ENCODE data around the gene FAM98A. TPM values are rescaled to one million over a fixed set of nuclear protein-coding genes. Genes with fewer than 3 reads are reported as not detected.

Gene FAM98A
- total RNA-seq (2021): 65.0 and 70.9 TPM in 2 replicates
- long read RNA-seq, transcript FAM98A-201 (8 exons, 2,816 nt): major isoform, 134 of 156 reads
- long read RNA-seq, partial matches to known transcripts: 8 of 156 reads
- long read RNA-seq, other reads (novel, unspliced or antisense): 4 of 156 reads

- H4K91ac ChIP-seq (ENCODE audit: insufficient read length, low read depth, low read length): no peak within 1 kb of the TSS
- Mint-ChIP-seq H3K36me3 (ENCODE audit: insufficient read depth in 1 of 3, low read depth in 3 of 3) (peaks cover 8 to 11% (median 9%) of the 10 kb centered on the region in 3 experiments; a peak in 6 of 7 replicates), H3K4me3 (peak within 1 kb of the TSS; percentile 96 to 98), H3K4me1 (peaks cover 39 to 43% of the 10 kb centered on the region in 2 experiments), H3K27me3 (ENCODE audit: low read depth) (no peaks in the 10 kb centered on the region), H3K9me3 (no peaks in the 10 kb centered on the region; a peak in 1 of 5 replicates), H3K27ac (peak within 1 kb of the TSS; percentile 93 to 99 (median 98))
- H3K14ac ChIP-seq (ENCODE audit: insufficient read depth, low read length): no peak within 1 kb of the TSS
- no peak; the same call in 2 of the 3 replicates for TF ChIP-seq CTCF (conservative IDR thresholded peaks at IDR 0.05)
- H3K4ac ChIP-seq (ENCODE audit: low read depth, low read length): no peak within 1 kb of the TSS
- H3K18ac ChIP-seq (ENCODE audit: insufficient read length, low read depth, low read length): peak within 1 kb of the TSS; percentile 35
- no peaks in the 10 kb centered on the region for H3K9me3 ChIP-seq (ENCODE audit: control insufficient read depth, low read depth, low read length)
- no peak within 1 kb of the TSS for H3K23ac ChIP-seq (ENCODE audit: insufficient read length, low read depth, low read length)
- peak; percentile 98 for DNase-seq
- no peak within 1 kb of the TSS for H2BK15ac ChIP-seq (ENCODE audit: low read depth, low read length)
- H3K23me2 ChIP-seq (ENCODE audit: insufficient read length, low read depth, low read length, poor library complexity, severe bottlenecking): peaks cover 11% of the 10 kb centered on the region
- peaks cover 7% of the 10 kb centered on the region; the same call in 1 of the 2 replicates for H3K79me2 ChIP-seq (ENCODE audit: insufficient read depth, low read length)
- no peak within 1 kb of the TSS for H2BK120ac ChIP-seq (ENCODE audit: low read depth, low read length, poor library complexity, severe bottlenecking)
- no peak within 1 kb of the TSS for H2AK5ac ChIP-seq (ENCODE audit: insufficient read length, low read length)
- H2BK5ac ChIP-seq (ENCODE audit: insufficient read length, low read length): no peak within 1 kb of the TSS
- peaks cover 2% of the 10 kb centered on the region for H3K79me1 ChIP-seq (ENCODE audit: insufficient read depth, low read depth, low read length, poor library complexity, severe bottlenecking)
- no peaks in the 10 kb centered on the region for H3K27me3 ChIP-seq (ENCODE audit: insufficient read depth, low read length)
- H4K8ac ChIP-seq (replicated peaks; ENCODE audit: insufficient read length, low read depth, low read length): no peak within 1 kb of the TSS
- H3T11ph ChIP-seq (ENCODE audit: low read length): no peak within 1 kb of the TSS
- no peak within 1 kb of the TSS for H3K56ac ChIP-seq (ENCODE audit: insufficient read length, low read depth, low read length)
- H2BK20ac ChIP-seq (ENCODE audit: low read depth, low read length, poor library complexity, severe bottlenecking): no peak within 1 kb of the TSS
- peaks cover 3% of the 10 kb centered on the region; the same call in 1 of the 2 replicates for H3K4me1 ChIP-seq (ENCODE audit: insufficient read depth, low read length)
- no peaks in the 10 kb centered on the region for H4K20me1 ChIP-seq (ENCODE audit: control insufficient read depth, insufficient read depth, insufficient read length)
- WGBS (ENCODE audit: extremely low coverage, insufficient read length, low lambda C conversion rate): no CpG with 5 or more reads among the region's 56 CpGs
- H3K27ac ChIP-seq (ENCODE audit: insufficient read length, low read depth, low read length): no peak within 1 kb of the TSS
- peak within 1 kb of the TSS; percentile 64 for H3K9ac ChIP-seq (ENCODE audit: extremely low read depth, insufficient read length, low read length)
- H2AFZ ChIP-seq (ENCODE audit: low read length): no peak within 1 kb of the TSS
- H4K5ac ChIP-seq (ENCODE audit: insufficient read length, low read depth, low read length): no peak within 1 kb of the TSS
- H2BK12ac ChIP-seq (ENCODE audit: insufficient read length, low read depth, low read length): no peak within 1 kb of the TSS
- peak within 1 kb of the TSS; percentile 91 for H3K4me2 ChIP-seq (ENCODE audit: insufficient read depth, insufficient read length, low read length)
These were observed at the start of gene FAM98A for GRCh38 chr2:33599175-33599942. TSS of gene FAM98A (minus strand) at chr2:33599299. CDS start at chr2:33599221, 78 bp downstream.
